Neural progenitor cell (in vitro differentiated cells): ENCODE data around the gene LRRC49. TPM values are rescaled to one million over a fixed set of nuclear protein-coding genes. Genes with fewer than 3 reads are reported as not detected.

ENCODE experiments used
- DNase-seq: peaks from one replicate; pipeline ENCODE4 v3.0.0-alpha.2; 2016; ENCODE audit warnings: low spot score
- H2AFZ ChIP-seq: fragments of 200-600 bp; sonication (generic); replicated peaks from 2 replicates; pipeline ENCODE4 v1.6.1; 2016; ENCODE audit warnings: antibody characterized with exemption
- H3F3A ChIP-seq: fragments of 200-600 bp; sonication (generic); 2 replicates; pipeline ENCODE4 v1.6.1; 2016; ENCODE audit warnings: antibody characterized with exemption, low read depth
- H3K27ac ChIP-seq: fragments of 200-600 bp; sonication (generic); 2 replicates; pipeline ENCODE4 v1.5.1; 2016; ENCODE audit warnings: mild to moderate bottlenecking
- H3K27me3 ChIP-seq: fragments of 200-600 bp; sonication (generic); 2 replicates; pipeline ENCODE4 v1.6.1; 2016; ENCODE audit warnings: mild to moderate bottlenecking, moderate library complexity
- H3K36me3 ChIP-seq: fragments of 200-600 bp; sonication (generic); 2 replicates; pipeline ENCODE4 v1.5.1; 2016
- H3K4me1 ChIP-seq: fragments of 200-600 bp; sonication (generic); 2 replicates; pipeline ENCODE4 v1.6.1; 2016; ENCODE audit warnings: mixed run types
- H3K4me2 ChIP-seq: fragments of 200-600 bp; sonication (generic); 2 replicates; pipeline ENCODE4 v1.6.1; 2016
- H3K4me3 ChIP-seq: fragments of 200-600 bp; sonication (generic); 2 replicates; pipeline ENCODE4 v1.5.1; 2016
- H3K79me2 ChIP-seq: fragments of 200-600 bp; sonication (generic); 2 replicates; pipeline ENCODE4 v1.6.1; 2016; ENCODE audit warnings: low read depth
- H3K9ac ChIP-seq: fragments of 200-600 bp; sonication (generic); 2 replicates; pipeline ENCODE4 v1.6.1; 2016
- H3K9me3 ChIP-seq: fragments of 200-600 bp; sonication (generic); 2 replicates; pipeline ENCODE4 v1.5.1; 2016; ENCODE audit warnings: low read depth
- H4K20me1 ChIP-seq: fragments of 200-600 bp; sonication (generic); 2 replicates; pipeline ENCODE4 v1.6.1; 2016; ENCODE audit warnings: low read depth
- H3K27ac Mint-ChIP-seq: 3 replicates; pipeline ENCODE4 v1.8.0; 2021; ENCODE audit warnings: mixed read lengths
- H3K27me3 Mint-ChIP-seq: 2 replicates; pipeline ENCODE4 v1.8.0; 2022; ENCODE audit warnings: low read depth, mild to moderate bottlenecking, inconsistent platforms, moderate library complexity, mixed read lengths; ENCODE audit not compliant: insufficient read depth
- H3K36me3 Mint-ChIP-seq: 3 replicates; pipeline ENCODE4 v1.8.0; 2021; ENCODE audit warnings: mixed read lengths
- H3K4me1 Mint-ChIP-seq: 3 replicates; pipeline ENCODE4 v1.8.0; 2021; ENCODE audit warnings: mixed read lengths
- H3K4me3 Mint-ChIP-seq: 3 replicates; pipeline ENCODE4 v1.8.0; 2021; ENCODE audit warnings: mild to moderate bottlenecking, moderate library complexity, mixed read lengths
- H3K9me3 Mint-ChIP-seq: 3 replicates; pipeline ENCODE4 v1.8.0; 2020; ENCODE audit warnings: mixed read lengths
- CTCF ChIP-seq: fragments of 200-600 bp; sonication (generic); IDR thresholded peaks from 2 replicates; pipeline ENCODE4 v1.5.1; 2017; ENCODE audit warnings: antibody characterized with exemption, mild to moderate bottlenecking
- EZH2 ChIP-seq: fragments of 200-600 bp; sonication (generic); IDR thresholded peaks from 2 replicates; pipeline ENCODE4 v1.6.1; 2017; ENCODE audit warnings: antibody characterized with exemption, mild to moderate bottlenecking, moderate library complexity
- EZH2phosphoT487 ChIP-seq: fragments of 200-600 bp; sonication (generic); IDR thresholded peaks from 2 replicates; pipeline ENCODE4 v1.6.1; 2017; ENCODE audit warnings: antibody characterized with exemption
- total RNA-seq: library from RNA; depleted of rRNA; stranded (reverse); fragments of >200 nt; gene quantifications from 2 replicates; pipeline ENCODE4 v1.2.3, GENCODE V29; 2015; ENCODE audit warnings: low replicate concordance

Gene LRRC49
- 33.5 and 62.4 TPM in 2 replicates for total RNA-seq

- Histone ChIP-seq H3K9ac (peak within 1 kb of the TSS; percentile 4), H3K4me2 (peak within 1 kb of the TSS; percentile 80), H2AFZ (peak within 1 kb of the TSS; percentile 89), H3K4me3 (peak within 1 kb of the TSS; percentile 69), H3K4me1 (peaks cover 11% of the 10 kb centered on the region), H3K79me2 (peaks cover 53% of the 10 kb centered on the region), H3K27me3 (no peaks in the 10 kb centered on the region), H3K9me3 (no peaks in the 10 kb centered on the region), H3K36me3 (peaks cover 3% of the 10 kb centered on the region), H3K27ac (peak within 1 kb of the TSS; percentile 26), H3F3A (peaks cover 18% of the 10 kb centered on the region), H4K20me1 (no peaks in the 10 kb centered on the region)
- peak; percentile 94 for DNase-seq
- TF ChIP-seq CTCF (no peak), EZH2 (no peak), EZH2phosphoT487 (no peak)
- H3K4me1 Mint-ChIP-seq = peaks cover 26% of the 10 kb centered on the region
- peak within 1 kb of the TSS; percentile 98 for H3K27ac Mint-ChIP-seq
- no peaks in the 10 kb centered on the region for H3K27me3 Mint-ChIP-seq
- peak within 1 kb of the TSS; percentile 98 for H3K4me3 Mint-ChIP-seq
- H3K9me3 Mint-ChIP-seq = no peaks in the 10 kb centered on the region
- H3K36me3 Mint-ChIP-seq = peaks cover 11% of the 10 kb centered on the region
These were observed at the start of gene LRRC49, which contains the start of gene THAP10 for GRCh38 chr15:70892002-70892911. Gene LRRC49 (plus strand): TSS chr15:70892826. CDS start chr15:70892895, 69 bp downstream. Gene THAP10 (minus strand): TSS chr15:70892433. CDS start chr15:70892272, 161 bp downstream.

- Mint-ChIP-seq H3K27ac (no peak overlapping the region), H3K9me3 (no peaks in the 10 kb centered on the region), H3K4me1 (no peaks in the 10 kb centered on the region), H3K4me3 (no peak overlapping the region), H3K27me3 (no peaks in the 10 kb centered on the region), H3K36me3 (peaks cover 7% of the 10 kb centered on the region)
- H3K36me3 ChIP-seq = no peaks in the 10 kb centered on the region
- no peak overlapping the region for H3K9ac ChIP-seq
- no peaks in the 10 kb centered on the region for H4K20me1 ChIP-seq
- no peak for DNase-seq
- H3K4me1 ChIP-seq = no peaks in the 10 kb centered on the region
- TF ChIP-seq EZH2 = no peak
- no peak for TF ChIP-seq EZH2phosphoT487
- no peak for TF ChIP-seq CTCF
- no peak overlapping the region for H3K27ac ChIP-seq
- H3K4me2 ChIP-seq = no peak overlapping the region
- H3F3A ChIP-seq = no peaks in the 10 kb centered on the region
- no peak overlapping the region for H3K4me3 ChIP-seq
- H2AFZ ChIP-seq = no peak overlapping the region
- no peaks in the 10 kb centered on the region for H3K27me3 ChIP-seq
- no peaks in the 10 kb centered on the region for H3K9me3 ChIP-seq
- no peaks in the 10 kb centered on the region for H3K79me2 ChIP-seq
These were observed 46.8 kb upstream of the LRRC49 start for GRCh38 chr15:70845602-70846360.

- peaks cover 13% of the 10 kb centered on the region for H3F3A ChIP-seq
- H3K79me2 ChIP-seq = peaks cover 7% of the 10 kb centered on the region
- no peak overlapping the region for H3K4me2 ChIP-seq
- H3K27me3 Mint-ChIP-seq = peaks cover 13% of the 10 kb centered on the region
- H3K4me1 ChIP-seq = no peaks in the 10 kb centered on the region
- H3K4me1 Mint-ChIP-seq = peaks cover 16% of the 10 kb centered on the region
- H3K27ac ChIP-seq = no peak overlapping the region
- no peak overlapping the region for H3K4me3 ChIP-seq
- H4K20me1 ChIP-seq = peaks cover 16% of the 10 kb centered on the region
- DNase-seq = no peak
- no peak overlapping the region for H3K27ac Mint-ChIP-seq
- peak overlapping the region; percentile 27 for H3K4me3 Mint-ChIP-seq
- H3K36me3 ChIP-seq = no peaks in the 10 kb centered on the region
- H2AFZ ChIP-seq = no peak overlapping the region
- H3K27me3 ChIP-seq = peaks cover 18% of the 10 kb centered on the region
- H3K9ac ChIP-seq = no peak overlapping the region
- no peaks in the 10 kb centered on the region for H3K9me3 Mint-ChIP-seq
- H3K36me3 Mint-ChIP-seq = peaks cover 13% of the 10 kb centered on the region
- H3K9me3 ChIP-seq = no peaks in the 10 kb centered on the region
- no peak for TF ChIP-seq EZH2phosphoT487
- no peak for TF ChIP-seq EZH2
- no peak for TF ChIP-seq CTCF
These were observed 40.7 kb upstream of the LRRC49 start for GRCh38 chr15:70851889-70852288.
